Neural cell (in vitro differentiated cells): ENCODE data around the gene PARVG. TPM values are rescaled to one million over a fixed set of nuclear protein-coding genes. Genes with fewer than 3 reads are reported as not detected.

Source experiments
- H2AFZ ChIP-seq: fragments of 200-600, 300-800 bp; sonication (generic), shearing (Covaris generic); 2 replicates; pipeline ENCODE4 v1.6.0; 2014; ENCODE audit warnings: low read depth, mild to moderate bottlenecking, antibody characterized with exemption, low read length, moderate library complexity
- H3F3A ChIP-seq: fragments of 200-600 bp; shearing (Covaris generic); 2 replicates; pipeline ENCODE4 v1.6.1; 2016; ENCODE audit warnings: mild to moderate bottlenecking, moderate library complexity, mixed read lengths, antibody characterized with exemption, low read length; ENCODE audit not compliant: insufficient read depth, poor library complexity, severe bottlenecking
- H3K27ac ChIP-seq: fragments of 200-600, 300-800 bp; sonication (generic), shearing (Covaris generic); 2 replicates; pipeline ENCODE4 v1.5.1; 2014; ENCODE audit warnings: mild to moderate bottlenecking, low read length, moderate library complexity
- H3K27me3 ChIP-seq: fragments of 300-800, 200-600 bp; sonication (generic), shearing (Covaris generic); 2 replicates; pipeline ENCODE4 v1.6.0; 2014; ENCODE audit warnings: mild to moderate bottlenecking, low read depth, low read length, moderate library complexity; ENCODE audit not compliant: insufficient read depth
- H3K36me3 ChIP-seq: fragments of 300-800, 200-600 bp; sonication (generic), shearing (Covaris generic); 2 replicates; pipeline ENCODE4 v1.5.1; 2014; ENCODE audit warnings: mild to moderate bottlenecking, antibody characterized with exemption, low read length, moderate library complexity; ENCODE audit not compliant: insufficient read depth
- H3K4me2 ChIP-seq: fragments of 300-800, 200-600 bp; sonication (generic), shearing (Covaris generic); 2 replicates; pipeline ENCODE4 v1.6.0; 2014; ENCODE audit warnings: mild to moderate bottlenecking, low read length
- H3K4me3 ChIP-seq: fragments of 300-800, 200-600 bp; sonication (generic), shearing (Covaris generic); 2 replicates; pipeline ENCODE4 v1.5.1; 2014; ENCODE audit warnings: mild to moderate bottlenecking, low read length, moderate library complexity
- H3K79me2 ChIP-seq: fragments of 200-600 bp; shearing (Covaris generic); replicated peaks from 2 replicates; pipeline ENCODE4 v1.6.0; 2014; ENCODE audit warnings: mild to moderate bottlenecking, low read length, moderate library complexity; ENCODE audit not compliant: insufficient read depth
- H3K9ac ChIP-seq: fragments of 300-800, 200-600 bp; sonication (generic), shearing (Covaris generic); 2 replicates; pipeline ENCODE4 v1.6.1; 2016; ENCODE audit warnings: mild to moderate bottlenecking, low read length, mixed read lengths
- H3K9me2 ChIP-seq: fragments of 200-600 bp; shearing (Covaris generic); 2 replicates; pipeline ENCODE4 v1.6.1; 2016; ENCODE audit warnings: mild to moderate bottlenecking, low read length, mixed read lengths; ENCODE audit not compliant: insufficient read depth
- H3K9me3 ChIP-seq: fragments of 200-600, 300-800 bp; sonication (generic), shearing (Covaris generic); 2 replicates; pipeline ENCODE4 v1.6.1; 2016; ENCODE audit warnings: mild to moderate bottlenecking, mixed run types, low read length, moderate library complexity, mixed read lengths
- H4K20me1 ChIP-seq: fragments of 200-600 bp; shearing (Covaris generic); 2 replicates; pipeline ENCODE4 v1.6.1; 2016; ENCODE audit warnings: mild to moderate bottlenecking, mixed run types; ENCODE audit not compliant: insufficient read depth
- CTCF ChIP-seq: fragments of 450-650 bp; IDR thresholded peaks from 2 replicates; pipeline ENCODE4 v1.5.1; 2014; ENCODE audit warnings: antibody characterized with exemption, mild to moderate bottlenecking, moderate library complexity; ENCODE audit not compliant: poor library complexity, severe bottlenecking
- EP300 ChIP-seq: fragments of 450-650 bp; conservative IDR thresholded peaks from 2 replicates; pipeline ENCODE4 v1.6.1; 2014; ENCODE audit warnings: antibody characterized with exemption, mild to moderate bottlenecking, moderate library complexity; ENCODE audit not compliant: poor library complexity, severe bottlenecking
- EZH2 ChIP-seq: fragments of 200-600, 300-800 bp; shearing (Covaris generic), sonication (generic); IDR thresholded peaks from 2 replicates; pipeline ENCODE4 v1.6.1; 2014; ENCODE audit warnings: antibody characterized with exemption, low read length, borderline replicate concordance, mild to moderate bottlenecking; ENCODE audit not compliant: insufficient read depth, poor library complexity, severe bottlenecking
- POLR2AphosphoS5 ChIP-seq: IDR thresholded peaks from 2 replicates; pipeline ENCODE4 v1.6.1; 2012
- RAD21 ChIP-seq: fragments of 450-650 bp; conservative IDR thresholded peaks from 2 replicates; pipeline ENCODE4 v1.6.1; 2014; ENCODE audit warnings: antibody characterized with exemption, mild to moderate bottlenecking, moderate library complexity
- REST ChIP-seq: IDR thresholded peaks from 2 replicates; pipeline ENCODE4 v1.6.1; 2012; ENCODE audit warnings: borderline replicate concordance
- SMC3 ChIP-seq: fragments of 450-650 bp; conservative IDR thresholded peaks from 2 replicates; pipeline ENCODE4 v1.6.1; 2014; ENCODE audit warnings: antibody characterized with exemption, mild to moderate bottlenecking, moderate library complexity; ENCODE audit not compliant: poor library complexity
- TAF1 ChIP-seq: IDR thresholded peaks from 2 replicates; pipeline ENCODE4 v1.6.1; 2012; ENCODE audit warnings: low read depth
- polyA plus RNA-seq: library from polyadenylated mRNA; depleted of rRNA; stranded (reverse); fragments of >200 nt; gene quantifications from 2 replicates; pipeline ENCODE4 v1.2.3, GENCODE V29; 2014

PARVG gene
- polyA plus RNA-seq, 1 donor from 2014 or later: not detected

- no peaks in the 10 kb centered on the region for H3K9me2 ChIP-seq
- no peaks in the 10 kb centered on the region for H4K20me1 ChIP-seq
- no peaks in the 10 kb centered on the region for H3K9me3 ChIP-seq
- H3K27me3 ChIP-seq: no peaks in the 10 kb centered on the region
- no peak overlapping the region for H3K27ac ChIP-seq
- H3F3A ChIP-seq: no peaks in the 10 kb centered on the region
- H3K9ac ChIP-seq: no peak overlapping the region
- H3K4me3 ChIP-seq: no peak overlapping the region
- no peaks in the 10 kb centered on the region for H3K36me3 ChIP-seq
- H3K79me2 ChIP-seq: no peaks in the 10 kb centered on the region
- H3K4me2 ChIP-seq: no peak overlapping the region
- H2AFZ ChIP-seq: no peak overlapping the region
- TF ChIP-seq POLR2AphosphoS5: no peak
- TF ChIP-seq TAF1: no peak
- no peak for TF ChIP-seq REST
- TF ChIP-seq CTCF: no peak
- TF ChIP-seq RAD21: no peak
- no peak for TF ChIP-seq EP300
- no peak for TF ChIP-seq SMC3
These were observed 34.6 kb downstream of the PARVG start for GRCh38 chr22:44215287-44215686.

GRCh38 chr22:44217346-44217745 is 36.6 kb downstream of the PARVG start:
- H3K27me3 ChIP-seq: no peaks in the 10 kb centered on the region
- no peaks in the 10 kb centered on the region for H4K20me1 ChIP-seq
- no peak overlapping the region for H3K4me2 ChIP-seq
- no peaks in the 10 kb centered on the region for H3F3A ChIP-seq
- H3K9me2 ChIP-seq: no peaks in the 10 kb centered on the region
- no peak overlapping the region for H2AFZ ChIP-seq
- H3K36me3 ChIP-seq: no peaks in the 10 kb centered on the region
- no peak overlapping the region for H3K4me3 ChIP-seq
- no peak overlapping the region for H3K9ac ChIP-seq
- no peaks in the 10 kb centered on the region for H3K79me2 ChIP-seq
- TF ChIP-seq RAD21: no peak
- H3K27ac ChIP-seq: no peak overlapping the region
- no peaks in the 10 kb centered on the region for H3K9me3 ChIP-seq

GRCh38 chr22:44218071-44218470 is 37.3 kb downstream of the PARVG start:
- Histone ChIP-seq H4K20me1 (no peaks in the 10 kb centered on the region), H2AFZ (no peak overlapping the region), H3F3A (no peaks in the 10 kb centered on the region), H3K9ac (no peak overlapping the region), H3K4me3 (no peak overlapping the region), H3K27me3 (no peaks in the 10 kb centered on the region), H3K4me2 (no peak overlapping the region), H3K79me2 (no peaks in the 10 kb centered on the region), H3K9me3 (no peaks in the 10 kb centered on the region), H3K36me3 (no peaks in the 10 kb centered on the region), H3K9me2 (no peaks in the 10 kb centered on the region), H3K27ac (no peak overlapping the region)
- TF ChIP-seq EZH2 (no peak), SMC3 (no peak), RAD21 (no peak), TAF1 (no peak), CTCF (no peak), REST (no peak)
